ENCODE results near the gene RBPJ.

RBPJ gene

DNA sequence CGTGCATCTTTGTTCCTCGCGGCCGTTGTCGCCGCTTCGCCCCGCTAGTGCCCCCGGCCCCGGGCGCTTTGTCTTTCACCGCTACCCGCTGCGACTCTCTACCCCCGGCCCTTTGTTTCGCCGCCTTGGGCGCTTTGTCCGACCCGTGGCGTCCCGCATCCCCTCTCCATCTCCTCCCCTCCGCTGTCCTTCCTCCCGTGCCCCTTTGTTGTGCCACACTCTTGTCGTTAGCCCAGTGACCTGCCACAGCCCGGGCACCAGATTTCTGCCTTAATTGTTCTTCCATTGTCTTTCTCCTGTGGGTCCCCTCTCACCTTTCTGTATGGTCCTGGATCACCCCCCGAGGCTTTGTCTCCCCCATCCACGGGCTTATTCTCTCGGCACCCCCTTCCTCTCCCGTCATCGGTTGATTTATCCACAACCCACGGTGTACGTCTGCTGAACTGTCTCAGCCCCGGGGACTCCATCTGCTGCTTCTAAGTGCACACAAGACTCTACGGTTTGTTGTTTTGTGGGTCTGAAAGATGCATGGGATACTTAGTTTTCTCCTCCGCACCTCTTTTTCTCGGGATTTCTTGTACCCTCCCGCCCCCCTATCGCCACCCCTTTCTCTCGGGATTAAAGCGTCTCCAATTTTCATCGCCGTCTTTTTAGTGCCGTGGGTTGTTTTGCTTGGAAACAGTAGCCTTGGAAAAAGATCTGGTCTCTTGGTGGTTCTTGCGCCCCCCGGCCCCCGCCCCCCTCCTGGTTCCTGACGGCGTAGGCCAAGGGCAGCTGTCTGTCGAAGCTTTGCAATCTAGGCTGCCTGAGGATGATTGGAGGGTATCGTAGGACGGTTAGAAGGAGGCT is 783 bp downstream of the RBPJ start:
- DNase-seq (ENCODE audit: extremely low spot score): no peak
- TF ChIP-seq, protein P1, sequence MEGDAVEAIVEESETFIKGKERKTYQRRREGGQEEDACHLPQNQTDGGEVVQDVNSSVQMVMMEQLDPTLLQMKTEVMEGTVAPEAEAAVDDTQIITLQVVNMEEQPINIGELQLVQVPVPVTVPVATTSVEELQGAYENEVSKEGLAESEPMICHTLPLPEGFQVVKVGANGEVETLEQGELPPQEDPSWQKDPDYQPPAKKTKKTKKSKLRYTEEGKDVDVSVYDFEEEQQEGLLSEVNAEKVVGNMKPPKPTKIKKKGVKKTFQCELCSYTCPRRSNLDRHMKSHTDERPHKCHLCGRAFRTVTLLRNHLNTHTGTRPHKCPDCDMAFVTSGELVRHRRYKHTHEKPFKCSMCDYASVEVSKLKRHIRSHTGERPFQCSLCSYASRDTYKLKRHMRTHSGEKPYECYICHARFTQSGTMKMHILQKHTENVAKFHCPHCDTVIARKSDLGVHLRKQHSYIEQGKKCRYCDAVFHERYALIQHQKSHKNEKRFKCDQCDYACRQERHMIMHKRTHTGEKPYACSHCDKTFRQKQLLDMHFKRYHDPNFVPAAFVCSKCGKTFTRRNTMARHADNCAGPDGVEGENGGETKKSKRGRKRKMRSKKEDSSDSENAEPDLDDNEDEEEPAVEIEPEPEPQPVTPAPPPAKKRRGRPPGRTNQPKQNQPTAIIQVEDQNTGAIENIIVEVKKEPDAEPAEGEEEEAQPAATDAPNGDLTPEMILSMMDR (IDR thresholded peaks at IDR 0.05; ENCODE audit: control extremely low read depth, extremely low read depth, low read depth, missing control alignments): no peak
- CTCF ChIA-PET: interaction anchor here (0.7 kb wide), 1 partner anchor 9 kb away, joined by 5 read pairs; no protein-coding TSS in a partner anchor
- POLR2A ChIA-PET: no interaction called here

DNA sequence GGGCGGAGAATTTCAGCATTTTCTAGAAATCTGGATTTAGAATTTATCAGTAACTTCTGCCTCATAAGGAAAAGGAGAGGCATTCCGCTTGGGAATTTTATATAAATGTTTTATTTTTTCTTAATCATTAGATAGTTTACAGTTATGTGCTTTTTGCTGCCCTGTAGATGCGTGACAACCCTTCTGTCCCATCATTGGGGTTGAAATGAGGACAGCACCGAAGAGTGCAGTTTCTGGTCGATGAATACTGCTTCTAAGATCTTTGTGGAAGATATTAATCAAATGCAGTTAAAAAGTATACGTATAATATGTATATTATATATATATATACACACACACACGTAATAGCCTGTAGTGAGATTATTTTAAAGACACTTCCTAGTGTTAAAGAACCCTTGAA is 1.5 kb downstream of the RBPJ start:
- DNase-seq (ENCODE audit: extremely low spot score): no peak
- ChIA-PET CTCF (no interaction called here), POLR2A (no interaction called here)
- TF ChIP-seq, protein P1 (IDR thresholded peaks at IDR 0.05; ENCODE audit: control extremely low read depth, extremely low read depth, low read depth, missing control alignments): no peak

DNA sequence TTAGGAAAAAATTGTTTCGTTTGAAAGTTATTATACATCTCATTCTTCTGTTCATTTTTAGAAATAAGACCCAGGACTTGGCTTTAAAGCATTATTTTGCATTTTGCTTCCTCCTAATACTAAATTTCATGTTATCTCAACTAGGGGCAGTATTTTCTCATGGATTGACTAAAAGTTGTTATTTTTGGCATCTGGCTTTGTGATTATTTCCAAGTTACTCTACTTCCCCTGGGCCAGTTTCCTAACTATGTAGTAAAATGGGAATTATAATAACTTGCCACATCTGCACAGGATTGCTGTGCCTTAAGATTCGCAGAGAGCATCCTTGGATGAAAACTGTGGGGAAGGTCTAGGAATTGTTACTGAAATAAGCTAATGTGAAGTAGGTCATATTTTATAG is 3.0 kb downstream of the RBPJ start:
- TF ChIP-seq, protein P1 (IDR thresholded peaks at IDR 0.05; ENCODE audit: control extremely low read depth, extremely low read depth, low read depth, missing control alignments): no peak

DNA sequence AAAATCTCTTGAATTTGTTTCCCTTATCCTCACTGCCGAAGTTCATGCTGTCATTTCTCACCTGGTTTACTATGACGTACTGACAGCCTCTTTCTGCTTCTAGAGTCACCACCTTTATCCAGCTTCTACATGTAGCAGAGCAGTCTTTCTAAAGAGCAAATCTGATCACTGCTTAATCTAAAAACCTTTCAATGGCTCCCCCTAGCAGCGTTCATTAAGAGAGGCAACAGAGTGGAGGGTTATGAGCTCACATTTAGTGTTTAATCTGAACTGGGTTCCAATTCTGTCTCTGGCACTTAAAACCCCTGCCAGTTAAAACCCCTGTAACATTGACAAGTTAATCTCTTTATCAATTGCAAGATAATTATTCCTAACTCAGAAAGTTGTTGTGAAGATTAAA is 4.4 kb downstream of the RBPJ start:
- POLR2A ChIA-PET: no interaction called here
- DNase-seq (ENCODE audit: extremely low spot score): no peak
- TF ChIP-seq, protein P1 (IDR thresholded peaks at IDR 0.05; ENCODE audit: control extremely low read depth, extremely low read depth, low read depth, missing control alignments): peak; percentile 56
- CTCF ChIA-PET: interaction anchor here (0.7 to 3.4 kb wide), 13 partner anchors 19 to 296 kb away, joined by 3 to 12 read pairs (median 4); no protein-coding TSS in a partner anchor

More for the DNA sequence above, 3.0 kb downstream of the RBPJ start:
- CTCF ChIA-PET: interaction anchor here (0.6 kb wide), 1 partner anchor 10 kb away, joined by 4 read pairs; no protein-coding TSS in a partner anchor
- no peak for DNase-seq (ENCODE audit: extremely low spot score)
- POLR2A ChIA-PET: no interaction called here

DNA sequence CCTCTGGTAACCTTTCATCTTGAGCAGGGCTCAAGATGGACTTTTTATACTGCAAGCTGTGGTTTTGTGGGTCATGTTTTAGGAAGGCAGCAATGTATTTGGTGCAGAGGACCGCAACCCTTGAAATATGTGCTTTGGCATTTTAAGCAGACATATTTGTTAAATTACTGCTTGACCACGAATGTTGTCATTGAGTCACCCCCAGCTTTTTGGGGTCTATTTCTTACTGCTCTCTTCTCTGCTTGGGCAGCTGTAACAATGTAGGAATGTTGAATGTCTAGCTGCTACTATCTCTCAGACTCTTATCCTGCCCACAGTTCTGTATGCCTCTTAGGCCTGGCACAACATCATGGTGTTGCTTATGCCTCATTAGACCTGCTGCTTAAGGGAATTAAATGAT is 6.0 kb downstream of the RBPJ start:
- ChIA-PET POLR2A (no interaction called here), CTCF (interaction anchor here (0.7 to 8.0 kb wide), 7 partner anchors 16 to 297 kb away, joined by 3 to 108 read pairs (median 12); no protein-coding TSS in a partner anchor)
- DNase-seq (ENCODE audit: extremely low spot score): no peak
- TF ChIP-seq, protein P1 (IDR thresholded peaks at IDR 0.05; ENCODE audit: control extremely low read depth, extremely low read depth, low read depth, missing control alignments): no peak

DNA sequence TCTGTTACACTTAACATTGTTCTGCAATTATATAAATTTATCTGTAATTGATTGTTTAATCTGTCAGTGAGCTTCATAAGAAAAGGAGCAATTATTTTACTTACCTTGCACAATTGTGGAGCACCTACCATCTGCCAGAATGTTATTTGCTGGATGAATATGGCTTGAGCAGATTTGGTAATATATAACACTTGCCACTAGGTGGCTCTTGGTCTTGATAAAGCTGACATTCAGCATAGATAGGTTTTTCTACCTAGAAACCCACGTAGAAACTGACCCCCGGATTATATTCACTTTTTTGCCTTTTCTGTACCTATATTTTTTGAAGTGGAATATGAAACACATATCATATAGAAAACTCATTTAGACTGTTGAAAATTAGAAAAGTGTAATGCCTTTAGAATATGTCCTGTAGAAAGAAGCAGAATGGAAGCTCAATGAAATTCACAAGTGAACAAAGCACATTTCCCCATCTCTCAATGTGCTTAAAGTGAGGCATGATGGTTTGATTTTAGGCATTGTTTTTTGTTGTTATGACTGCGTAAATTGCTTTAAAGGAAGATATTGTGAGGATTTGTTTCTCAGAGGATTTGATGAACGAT is 9.5 kb downstream of the RBPJ start:
- TF ChIP-seq, protein P1 (IDR thresholded peaks at IDR 0.05; ENCODE audit: control extremely low read depth, extremely low read depth, low read depth, missing control alignments): peak; percentile 62
- CTCF ChIA-PET: interaction anchor here (0.6 to 8.0 kb wide), 55 partner anchors 9 to 668 kb away, joined by 3 to 108 read pairs (median 4); partner anchors contain the start of gene RBPJ
- POLR2A ChIA-PET: no interaction called here
- DNase-seq (ENCODE audit: extremely low spot score): peak; percentile 53

All from GM10248 (cell line).